ENCODE measurements around the gene MAPK8IP1. TPM values are rescaled to one million over a fixed set of nuclear protein-coding genes. Genes with fewer than 3 reads are reported as not detected.

Gene MAPK8IP1
- total and polyA plus RNA-seq, 4 donors, result 4.7 to 15.4 (median 5.7) TPM

DNA sequence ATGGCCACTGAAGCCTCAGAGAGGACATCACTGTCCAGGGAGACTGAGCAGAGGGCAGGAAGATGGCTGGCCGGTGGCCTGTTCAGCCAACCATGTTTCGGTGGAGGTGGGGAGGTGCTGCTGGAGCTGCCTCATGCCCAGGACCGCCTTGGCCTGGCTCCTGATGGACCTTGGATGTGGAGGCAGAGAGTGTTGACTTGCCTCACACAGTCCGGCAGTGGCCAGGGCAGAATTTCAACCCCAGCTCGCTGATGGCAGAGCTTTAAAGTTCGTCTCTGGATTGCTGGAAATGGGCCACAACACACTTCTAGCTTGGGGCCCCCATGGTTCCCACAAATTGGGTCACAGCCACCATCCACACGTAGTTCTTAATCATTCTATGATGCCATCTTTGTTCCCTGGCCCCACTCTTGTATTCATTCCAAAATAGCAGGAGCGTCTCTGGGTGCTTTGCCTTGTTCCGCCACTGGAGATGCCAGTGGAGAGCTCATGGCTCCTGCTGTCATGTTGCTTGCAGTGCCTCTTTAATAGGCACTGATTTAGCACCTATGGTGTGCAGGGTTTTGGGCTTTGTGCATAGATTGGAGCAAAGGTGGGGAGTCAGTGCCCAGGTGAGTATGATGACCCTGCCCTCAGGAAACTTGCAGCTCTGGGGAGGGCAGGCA, 5.6 kb downstream of the MAPK8IP1 start:
- ATAC-seq (ENCODE audit: insufficient read depth, low FRiP score) (no peak), DNase-seq (no peak)
- TF ChIP-seq CTCF (IDR thresholded peaks at IDR 0.05; ENCODE audit: control extremely low read depth, extremely low read depth), result no peak
- Histone ChIP-seq H3K4me1 (ENCODE audit: control insufficient read depth in 5 of 5, insufficient read depth in 5 of 5, low read length in 5 of 5) (no peaks in the 10 kb centered on the region), H3K36me3 (ENCODE audit: control insufficient read depth in 4 of 4, insufficient read depth in 4 of 4, low read length in 4 of 4) (no peaks in the 10 kb centered on the region), H3K9me3 (ENCODE audit: control insufficient read depth in 4 of 4, insufficient read depth in 3 of 4, low read length in 3 of 4) (no peaks in the 10 kb centered on the region), H3K27ac (ENCODE audit: low read depth in 1 of 2, low read length in 1 of 2) (no peak overlapping the region), H3K9ac (ENCODE audit: insufficient read depth in 1 of 2, low read length in 2 of 2) (no peak overlapping the region), H3K4me3 (no peak overlapping the region), H3K27me3 (ENCODE audit: control insufficient read depth in 3 of 3, insufficient read depth in 3 of 3, low read length in 2 of 3) (peaks cover 0 to 11% (median 0%) of the 10 kb centered on the region in 3 donors)
- WGBS, 2 donors, result 85 to 86% methylated on average over 9 of the region's 9 CpGs

DNA sequence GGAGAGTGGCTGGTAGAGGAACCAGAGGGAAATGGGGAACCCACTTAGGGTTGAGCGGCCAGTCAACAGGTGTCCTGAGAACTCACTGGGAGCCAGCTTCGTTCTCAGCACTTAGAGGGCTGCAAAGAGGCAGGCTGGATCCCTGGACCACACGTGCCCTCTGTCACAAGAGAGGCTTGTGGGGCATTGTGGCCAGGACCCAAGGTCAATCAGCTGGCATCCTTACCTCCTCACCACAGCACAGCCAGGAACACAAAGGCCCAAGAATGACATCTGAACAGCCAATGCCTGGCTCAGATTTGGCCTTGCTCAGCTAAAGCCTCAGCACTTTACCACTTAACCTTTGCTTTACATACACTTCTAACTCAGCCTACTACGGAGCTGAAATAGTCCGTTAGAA, 7.4 kb downstream of the MAPK8IP1 start:
- H3K36me3 ChIP-seq (ENCODE audit: control insufficient read depth in 4 of 4, insufficient read depth in 4 of 4, low read length in 4 of 4), result no peaks in the 10 kb centered on the region
- peaks cover 0 to 8% (median 0%) of the 10 kb centered on the region in 5 donors for H3K4me1 ChIP-seq (ENCODE audit: control insufficient read depth in 5 of 5, insufficient read depth in 5 of 5, low read length in 5 of 5)
- H3K27ac ChIP-seq (ENCODE audit: low read depth in 1 of 2, low read length in 1 of 2), result no peak overlapping the region
- ATAC-seq (ENCODE audit: insufficient read depth, low FRiP score) (no peak), DNase-seq (no peak)
- TF ChIP-seq CTCF (IDR thresholded peaks at IDR 0.05; ENCODE audit: control extremely low read depth, extremely low read depth), result no peak
- H3K9ac ChIP-seq (ENCODE audit: insufficient read depth in 1 of 2, low read length in 2 of 2), result no peak overlapping the region
- H3K27me3 ChIP-seq (ENCODE audit: control insufficient read depth in 3 of 3, insufficient read depth in 3 of 3, low read length in 2 of 3), result peaks cover 0 to 5% (median 0%) of the 10 kb centered on the region in 3 donors
- H3K9me3 ChIP-seq (ENCODE audit: control insufficient read depth in 4 of 4, insufficient read depth in 3 of 4, low read length in 3 of 4), result no peaks in the 10 kb centered on the region
- H3K4me3 ChIP-seq, result no peak overlapping the region
- 66 to 88% methylated on average over 5 of the region's 5 CpGs for WGBS, 2 donors

- DNase-seq (no peak), ATAC-seq (ENCODE audit: insufficient read depth, low FRiP score) (no peak)
- no peak overlapping the region for H3K4me3 ChIP-seq
- peaks cover 0 to 13% (median 4%) of the 10 kb centered on the region in 5 donors for H3K4me1 ChIP-seq (ENCODE audit: control insufficient read depth in 5 of 5, insufficient read depth in 5 of 5, low read length in 5 of 5)
- no peaks in the 10 kb centered on the region for H3K36me3 ChIP-seq (ENCODE audit: control insufficient read depth in 4 of 4, insufficient read depth in 4 of 4, low read length in 4 of 4)
- H3K9ac ChIP-seq (ENCODE audit: insufficient read depth in 1 of 2, low read length in 2 of 2), result no peak overlapping the region
- 86 to 87% methylated on average over 6 of the region's 6 CpGs for WGBS, 2 donors
- H3K27me3 ChIP-seq (ENCODE audit: control insufficient read depth in 3 of 3, insufficient read depth in 3 of 3, low read length in 2 of 3), result peaks cover 0 to 3% (median 2%) of the 10 kb centered on the region in 3 donors
- H3K9me3 ChIP-seq (ENCODE audit: control insufficient read depth in 4 of 4, insufficient read depth in 3 of 4, low read length in 3 of 4), result no peaks in the 10 kb centered on the region
- TF ChIP-seq CTCF (IDR thresholded peaks at IDR 0.05; ENCODE audit: control extremely low read depth, extremely low read depth), result no peak
- H3K27ac ChIP-seq (ENCODE audit: low read depth in 1 of 2, low read length in 1 of 2), result no peak overlapping the region
Measured at GRCh38 chr11:45894555-45895247, 9.2 kb downstream of the MAPK8IP1 start.

Measured in lung (tissue), 12 donors.